ENCODE results near the gene RAB11B.
"Not testable (repeated sequence)": the region's sequence is repeated elsewhere in the genome, so short reads cannot be mapped to it uniquely, and the experiment has no call there.

DNA sequence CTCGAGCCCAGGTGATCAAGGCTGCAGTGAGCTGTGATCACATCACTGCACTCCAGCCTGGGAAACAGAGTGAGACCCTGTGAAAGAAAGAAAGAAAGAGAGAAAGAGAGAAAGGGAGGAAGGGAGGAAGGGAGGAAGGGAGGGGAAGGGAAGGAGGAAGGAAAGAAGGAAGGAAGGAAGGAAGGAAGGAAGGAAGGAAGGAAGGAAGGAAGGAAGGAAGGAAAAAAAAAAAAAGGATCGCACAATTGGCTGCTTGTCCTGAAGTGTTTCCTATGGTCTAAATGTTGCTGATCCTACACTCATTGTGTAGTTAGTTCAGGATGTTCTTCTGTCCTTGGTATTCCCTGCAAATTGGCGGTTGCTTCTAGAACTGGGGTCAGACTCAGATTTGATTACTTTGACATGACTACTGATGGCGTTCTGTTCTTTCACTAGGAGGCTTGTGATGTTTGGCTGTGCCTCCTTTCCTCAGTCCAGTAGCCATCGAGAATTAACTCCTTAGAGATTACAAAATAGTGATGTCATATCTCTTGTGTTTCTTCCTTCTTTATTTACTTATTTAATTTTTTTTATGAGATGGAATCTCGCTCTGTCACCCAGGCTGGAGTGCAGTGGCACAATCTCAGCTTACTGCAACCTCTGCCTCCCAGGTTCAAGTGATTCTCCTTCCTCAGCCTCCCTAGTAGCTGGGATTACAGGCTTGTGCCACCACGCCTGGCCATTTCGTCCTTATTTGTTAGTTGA is 40.4 kb upstream of the RAB11B start:
- TF ChIP-seq, protein P1, sequence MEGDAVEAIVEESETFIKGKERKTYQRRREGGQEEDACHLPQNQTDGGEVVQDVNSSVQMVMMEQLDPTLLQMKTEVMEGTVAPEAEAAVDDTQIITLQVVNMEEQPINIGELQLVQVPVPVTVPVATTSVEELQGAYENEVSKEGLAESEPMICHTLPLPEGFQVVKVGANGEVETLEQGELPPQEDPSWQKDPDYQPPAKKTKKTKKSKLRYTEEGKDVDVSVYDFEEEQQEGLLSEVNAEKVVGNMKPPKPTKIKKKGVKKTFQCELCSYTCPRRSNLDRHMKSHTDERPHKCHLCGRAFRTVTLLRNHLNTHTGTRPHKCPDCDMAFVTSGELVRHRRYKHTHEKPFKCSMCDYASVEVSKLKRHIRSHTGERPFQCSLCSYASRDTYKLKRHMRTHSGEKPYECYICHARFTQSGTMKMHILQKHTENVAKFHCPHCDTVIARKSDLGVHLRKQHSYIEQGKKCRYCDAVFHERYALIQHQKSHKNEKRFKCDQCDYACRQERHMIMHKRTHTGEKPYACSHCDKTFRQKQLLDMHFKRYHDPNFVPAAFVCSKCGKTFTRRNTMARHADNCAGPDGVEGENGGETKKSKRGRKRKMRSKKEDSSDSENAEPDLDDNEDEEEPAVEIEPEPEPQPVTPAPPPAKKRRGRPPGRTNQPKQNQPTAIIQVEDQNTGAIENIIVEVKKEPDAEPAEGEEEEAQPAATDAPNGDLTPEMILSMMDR (IDR thresholded peaks at IDR 0.05), result not testable (repeated sequence)
- TF ChIP-seq POLR2A (IDR thresholded peaks at IDR 0.05), result not testable (repeated sequence)
